Measurements from ENCODE around the gene SLC25A31.

SLC25A31 gene

DNA sequence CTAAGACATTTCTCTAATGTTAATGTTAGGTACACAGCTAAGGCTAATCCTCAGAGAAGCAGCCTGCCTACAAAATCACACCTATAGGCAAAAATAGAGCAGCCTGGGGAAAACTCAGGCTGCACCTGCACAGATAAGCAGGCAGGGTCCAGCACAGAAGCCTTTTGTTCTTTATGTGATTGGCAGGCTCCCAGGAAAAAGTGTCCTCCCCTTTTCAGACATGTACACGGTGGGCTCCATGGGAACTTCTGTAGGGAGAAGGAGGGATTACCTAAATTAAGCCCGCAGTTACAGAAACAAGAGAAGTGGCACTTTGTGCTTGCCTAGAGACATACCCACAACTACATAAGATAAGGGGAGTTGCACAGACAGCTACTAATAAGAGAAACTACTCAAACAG is 47.9 kb downstream of the SLC25A31 start:
- DNase-seq = no peak

DNA sequence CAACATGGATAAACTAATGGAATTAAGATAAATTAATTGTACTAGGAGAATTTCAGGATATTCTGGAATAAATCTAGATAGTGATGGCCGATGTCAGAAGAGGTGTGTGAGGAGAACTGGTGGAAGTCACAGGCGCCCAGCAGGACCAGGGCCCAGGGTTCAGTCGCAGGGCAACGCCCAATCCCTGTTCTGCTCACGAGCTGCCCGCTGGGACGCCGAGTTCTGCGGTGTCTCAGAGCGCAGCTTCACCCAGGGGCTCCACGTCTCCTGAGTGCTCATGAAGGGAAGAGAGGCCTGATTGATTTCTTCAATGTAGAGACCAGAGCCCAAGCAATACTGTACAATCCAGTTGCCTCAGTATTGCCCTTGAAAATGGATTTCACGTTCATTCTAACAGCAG is 50.4 kb downstream of the SLC25A31 start:
- DNase-seq = no peak

DNA sequence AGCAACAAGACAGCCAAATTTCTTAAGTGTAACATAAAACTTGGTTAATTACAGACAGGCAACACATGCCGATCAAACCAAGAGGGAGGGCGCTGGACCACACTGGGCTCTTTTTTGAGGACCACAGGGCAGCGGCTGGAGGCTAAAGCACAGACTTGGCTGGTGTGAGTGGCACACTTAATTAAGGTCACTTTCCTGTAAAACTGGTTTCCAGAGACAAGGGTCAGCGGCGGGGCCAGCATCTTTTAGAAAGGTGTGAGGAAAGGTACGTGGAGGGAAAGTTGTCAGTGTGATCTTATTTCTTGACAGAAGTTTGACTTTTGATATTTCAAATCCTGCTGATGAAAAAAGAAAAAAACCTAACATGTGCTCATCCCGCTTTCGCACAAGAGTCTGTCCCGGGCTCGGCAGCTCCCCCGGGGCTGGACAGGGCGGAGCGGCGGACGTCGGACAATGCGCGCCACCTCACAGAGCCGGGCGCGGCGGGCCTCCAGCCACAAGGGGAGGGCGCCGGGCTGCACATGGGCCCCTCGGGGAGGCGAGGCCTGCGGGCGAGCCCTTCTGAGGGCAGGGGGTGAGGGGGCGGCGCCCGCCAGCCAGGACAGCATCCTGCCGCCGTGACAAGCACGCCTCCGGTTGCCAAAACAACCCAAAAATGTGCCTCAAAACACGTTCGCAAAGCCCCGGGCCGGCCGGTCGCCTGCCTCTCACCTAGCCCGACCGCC is 51.3 kb downstream of the SLC25A31 start:
- DNase-seq = peak; percentile 83

DNA sequence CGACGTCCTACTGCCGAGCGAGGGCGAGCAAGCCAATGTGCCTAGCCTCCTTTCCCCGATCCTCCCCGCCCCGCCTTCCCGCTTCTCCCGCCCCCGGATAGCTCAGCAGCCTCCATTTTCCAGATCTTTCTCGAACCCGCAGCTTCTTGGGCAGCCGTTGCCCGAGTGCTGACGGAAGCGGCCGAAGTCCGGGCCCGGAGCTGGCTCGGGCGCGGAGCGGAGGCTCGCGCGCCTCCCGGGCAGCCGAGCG is 51.8 kb downstream of the SLC25A31 start:
- DNase-seq = peak; percentile 92

DNA sequence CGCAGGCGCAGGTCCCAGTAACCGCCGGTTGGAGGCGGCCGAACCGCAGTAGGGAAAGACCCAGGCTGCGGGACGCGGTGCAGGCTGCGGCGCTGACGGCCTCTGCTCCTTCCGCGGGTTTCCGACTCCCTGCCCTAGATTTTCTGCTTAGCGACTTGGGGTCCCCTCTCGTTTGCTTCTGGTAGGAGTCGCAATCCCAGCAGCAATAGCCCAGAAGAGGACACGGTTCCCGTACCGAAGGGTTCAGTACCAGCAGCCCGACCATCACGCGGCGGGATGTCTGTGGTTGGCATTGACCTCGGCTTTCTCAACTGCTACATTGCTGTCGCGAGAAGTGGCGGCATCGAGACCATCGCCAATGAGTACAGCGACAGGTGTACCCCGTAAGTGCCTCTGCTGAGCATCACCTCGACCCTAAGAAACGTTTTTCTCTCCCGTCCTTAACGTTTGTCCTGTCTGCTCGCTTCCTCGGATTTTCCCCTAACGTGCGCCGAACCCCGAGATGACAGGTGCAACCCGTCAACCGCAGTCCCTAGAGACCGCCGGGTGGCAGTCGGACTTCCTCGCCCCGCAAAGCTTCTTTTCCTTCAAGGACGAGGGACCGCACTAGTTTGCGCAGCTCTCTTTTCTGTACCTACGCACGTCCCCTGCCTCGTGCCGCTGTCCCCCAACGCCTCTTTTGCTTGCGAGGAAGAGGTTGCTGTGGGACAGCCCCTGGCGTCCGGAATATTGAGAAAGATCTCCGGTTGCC is 52.2 kb downstream of the SLC25A31 start, which contains the start of gene HSPA4L:
Gene HSPA4L, plus strand, starts transcription at position 48 of the 751 bp plus-strand sequence. Its CDS starts 229 bp downstream, at position 277.
- peak; percentile 84 for DNase-seq

DNA sequence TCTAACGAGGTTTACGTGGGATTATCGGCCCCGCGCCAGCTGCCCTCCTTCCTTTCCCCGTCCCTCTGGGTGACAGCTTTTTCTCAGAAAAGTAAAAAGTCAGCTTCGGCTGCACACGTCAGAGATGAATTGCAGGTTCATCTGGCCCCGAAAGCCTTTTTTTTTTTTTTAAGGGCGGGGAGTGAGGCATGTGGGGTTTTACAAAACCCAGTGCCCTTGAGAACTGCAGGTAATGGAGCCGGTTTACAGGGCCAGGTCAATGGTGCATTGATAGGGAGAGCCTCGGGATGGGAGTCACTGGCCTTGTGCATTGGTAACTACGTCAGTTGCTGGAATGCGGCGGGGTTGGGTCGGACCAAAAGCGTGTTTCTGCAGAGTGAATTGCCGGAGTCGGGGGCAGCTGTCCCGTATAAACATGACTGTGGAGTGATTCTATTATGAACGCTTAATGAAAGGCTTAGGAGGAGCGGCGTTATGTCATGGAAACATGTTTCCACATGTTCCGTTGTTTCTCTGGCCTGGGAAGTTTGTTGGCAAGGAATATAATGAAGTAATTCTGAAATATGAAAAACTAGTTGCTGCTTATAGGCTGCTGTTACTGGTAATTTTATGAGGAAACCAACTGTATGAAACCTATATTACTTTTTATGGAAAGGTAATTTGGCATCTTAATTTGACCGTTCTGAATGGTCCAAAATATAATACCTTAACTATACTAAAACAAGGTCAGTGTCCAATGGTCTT is 53.0 kb downstream of the SLC25A31 start:
- DNase-seq = peak; percentile 66

DNA sequence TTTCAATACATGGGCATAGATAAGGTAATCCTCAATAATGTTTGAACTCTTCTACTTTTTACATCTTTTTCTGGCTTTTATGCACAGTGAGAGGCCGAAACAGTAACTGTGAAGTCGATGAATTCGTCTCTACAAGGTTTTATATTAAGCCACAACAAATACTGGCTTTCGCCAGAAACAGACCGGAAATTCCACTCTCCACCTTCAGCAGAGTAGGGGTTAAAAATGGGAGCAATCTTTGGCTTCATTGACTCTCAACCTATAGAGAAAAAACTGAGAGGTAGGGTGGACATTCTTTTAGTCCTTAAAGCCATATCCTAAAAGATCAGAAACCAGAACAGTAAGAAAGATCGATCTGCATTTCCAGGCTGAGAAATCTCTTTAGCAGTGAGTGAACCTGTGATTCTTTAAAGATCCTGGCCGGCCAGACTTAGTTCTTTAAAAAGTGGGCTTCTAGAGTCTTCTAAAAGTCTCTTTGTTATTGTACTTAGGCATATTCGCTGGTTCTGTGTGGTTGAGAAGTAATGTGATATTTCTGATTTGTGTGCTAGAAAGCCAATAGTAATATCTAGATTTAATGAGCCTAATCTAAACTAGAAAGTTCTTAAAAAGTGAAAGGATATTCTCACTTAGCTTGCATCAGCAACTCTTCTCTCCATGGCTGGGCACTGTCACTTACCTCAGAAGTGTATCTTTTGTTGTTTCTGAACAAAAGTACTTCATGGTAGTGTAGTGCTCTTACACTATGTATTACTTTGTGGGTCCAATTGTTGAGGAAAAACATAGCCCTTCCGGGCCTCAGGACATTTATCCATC is 54.0 kb downstream of the SLC25A31 start:
- DNase-seq = peak; percentile 17

DNA sequence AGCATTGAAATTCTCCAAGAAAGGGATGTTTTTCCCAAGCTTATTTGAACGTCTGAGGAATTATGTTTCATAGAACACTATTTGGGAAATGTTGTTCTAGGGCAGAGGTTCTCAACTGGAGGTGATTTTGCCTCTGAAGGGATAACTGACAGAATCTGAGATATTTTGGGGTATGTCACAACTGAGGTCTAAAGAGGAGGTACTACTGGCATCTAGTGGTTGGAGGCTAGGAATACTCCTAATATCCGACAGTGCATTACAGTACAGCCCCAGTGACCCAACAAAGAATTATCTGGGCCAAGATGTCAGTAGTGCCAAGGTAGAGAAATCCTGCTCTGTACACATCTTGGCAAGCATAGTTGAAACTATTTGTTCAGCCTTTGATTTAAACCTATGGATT is 58.3 kb downstream of the SLC25A31 start:
- DNase-seq = peak; percentile 35

DNA sequence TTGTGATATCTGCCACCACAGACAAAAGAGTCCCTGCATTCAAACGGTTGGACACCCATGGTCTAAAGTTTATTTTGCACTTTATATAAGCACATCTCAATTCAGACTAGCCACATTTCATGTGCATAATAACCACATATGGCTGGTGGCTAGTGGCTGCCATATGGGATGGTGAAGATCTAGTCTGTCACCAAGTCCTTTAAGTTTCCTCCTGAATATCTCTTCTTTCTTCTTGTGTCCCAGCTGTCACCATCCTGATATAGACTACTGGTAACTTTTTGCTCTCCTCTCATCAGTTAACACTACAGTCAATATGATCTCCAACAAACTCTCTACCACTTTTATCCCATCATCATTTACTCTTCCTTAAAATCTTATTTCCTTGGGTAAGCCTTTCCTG is 61.2 kb downstream of the SLC25A31 start:
- DNase-seq = no peak

DNA sequence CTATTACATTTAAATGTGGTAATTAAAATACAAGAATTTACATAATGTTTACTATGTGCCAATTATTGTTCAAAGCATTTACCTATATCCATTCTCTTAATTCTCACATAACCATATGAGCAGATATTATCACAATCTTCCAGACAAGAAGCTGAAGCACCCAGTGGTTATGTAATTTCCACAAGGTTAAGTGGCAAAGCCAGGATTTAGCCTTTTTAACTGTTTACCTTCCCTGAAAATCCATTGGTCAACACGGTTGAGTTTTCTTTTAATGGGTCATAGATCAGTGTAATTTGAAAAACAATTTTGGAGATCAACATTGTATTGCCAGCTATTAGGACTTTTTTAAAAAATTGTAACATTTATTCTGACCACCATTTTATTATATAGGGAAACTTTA is 63.3 kb downstream of the SLC25A31 start:
- no peak for DNase-seq

DNA sequence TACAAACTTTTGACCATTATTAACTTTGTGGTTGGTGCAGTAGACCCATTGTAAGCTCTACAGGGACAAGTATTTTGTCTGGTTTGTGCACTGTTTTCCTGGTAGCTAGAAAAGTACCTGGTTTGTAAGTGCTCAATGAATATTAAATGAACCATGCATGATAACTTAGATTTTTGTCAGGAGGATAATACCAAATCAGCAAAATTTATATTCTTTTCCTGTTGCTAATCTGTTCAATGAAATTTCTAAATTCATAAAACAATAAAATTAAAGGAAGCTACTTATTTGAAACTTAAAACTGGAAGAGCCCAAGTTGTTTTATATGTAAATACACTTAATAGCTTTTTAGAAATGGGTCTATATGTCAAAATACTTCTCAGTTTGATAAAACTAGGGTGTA is 69.5 kb downstream of the SLC25A31 start:
- DNase-seq = no peak

DNA sequence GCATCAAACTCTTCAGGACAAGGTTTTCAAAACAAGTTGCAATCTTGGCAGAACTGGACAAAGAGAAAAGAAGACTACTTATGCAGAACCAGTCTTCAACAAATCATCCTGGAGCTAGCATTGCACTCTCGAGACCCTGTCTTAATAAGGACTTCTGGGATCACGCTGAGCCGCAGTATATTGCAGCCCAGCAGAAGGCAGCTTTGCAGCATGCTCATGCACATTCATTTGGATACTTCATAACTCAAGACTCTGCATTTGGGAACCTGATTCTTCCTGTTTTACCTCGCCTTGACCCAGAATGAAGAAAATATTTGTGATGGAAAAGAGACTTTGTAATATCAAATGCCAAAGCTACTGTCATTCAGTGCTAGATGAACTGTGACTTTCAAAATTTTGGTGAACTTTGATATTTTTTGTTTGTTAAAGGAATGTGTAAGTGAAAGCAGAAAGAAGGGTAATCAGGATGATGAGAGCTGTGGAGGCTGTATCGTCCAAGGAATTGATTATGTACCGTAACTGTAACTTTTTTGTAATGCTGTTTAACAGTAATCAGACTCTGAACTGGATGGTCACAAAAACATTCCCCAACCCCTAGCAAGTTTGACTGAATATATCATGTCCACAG is 79.1 kb downstream of the SLC25A31 start:
- DNase-seq = peak; percentile 2

DNA sequence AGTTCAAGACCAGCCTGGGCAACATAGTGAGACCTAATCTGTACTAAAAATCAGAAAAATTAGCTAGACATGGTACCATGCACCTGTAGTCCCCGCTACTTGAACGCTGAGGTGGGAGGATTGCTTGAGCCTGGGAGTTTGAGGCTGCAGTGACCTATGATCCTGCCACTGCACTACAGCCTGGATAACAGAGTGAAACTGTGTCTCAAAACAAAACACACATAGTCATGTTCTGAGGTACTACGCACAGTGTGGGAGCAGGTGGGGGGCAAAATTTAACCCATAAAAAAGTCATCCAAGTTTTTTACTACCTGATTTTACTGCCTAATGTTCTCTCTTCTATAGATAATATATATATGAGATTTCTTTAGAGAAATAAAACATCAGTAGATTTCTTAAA is 80.4 kb downstream of the SLC25A31 start:
- DNase-seq = no peak

DNA sequence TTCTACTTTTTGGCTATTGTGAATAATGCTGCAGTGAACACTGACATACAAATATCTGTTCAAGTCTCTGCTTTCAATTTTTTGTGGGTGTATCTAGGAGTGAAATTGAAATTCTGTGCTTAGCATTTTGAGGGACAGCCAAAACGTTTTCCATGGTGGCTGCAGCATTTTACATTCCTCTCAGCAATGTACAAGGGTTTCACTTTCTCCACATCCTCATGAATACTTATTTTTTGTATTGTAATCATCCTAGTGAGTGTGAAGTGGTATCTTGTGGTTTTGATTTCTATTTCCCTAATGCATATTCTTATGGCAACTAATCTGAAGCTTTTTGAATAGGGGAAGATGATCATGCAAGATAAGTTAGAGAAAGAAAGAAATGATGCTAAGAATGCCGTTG is 92.2 kb downstream of the SLC25A31 start:
- no peak for DNase-seq
